ENCODE data around the gene KRTAP5-1. TPM values are rescaled to one million over a fixed set of nuclear protein-coding genes. Genes with fewer than 3 reads are reported as not detected.
A peak's percentile ranks its signal among the peaks of the same experiment; 100 is the strongest.

KRTAP5-1 gene
- total RNA-seq, 1 donor from 2014 or later, result not detected

DNA sequence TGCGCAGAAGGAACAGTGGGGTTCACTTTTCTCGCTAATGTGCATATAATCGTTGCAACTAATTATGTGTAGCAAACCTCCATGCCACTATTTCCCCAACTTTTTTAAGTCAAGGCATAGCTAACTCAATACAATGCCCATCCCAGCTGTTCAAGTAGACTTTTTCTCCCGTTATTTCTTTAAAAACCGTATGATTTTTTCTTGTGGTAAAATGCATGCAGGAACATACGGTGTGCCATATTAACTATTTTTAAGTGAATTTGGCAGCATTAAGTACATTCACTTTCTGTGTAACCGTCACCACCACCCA is 10.2 kb downstream of the KRTAP5-1 start:
- H3K27ac Mint-ChIP-seq (ENCODE audit: unreplicated experiment), result no peak overlapping the region
- no peak for DNase-seq (ENCODE audit: low spot score)
- H3K4me3 Mint-ChIP-seq (ENCODE audit: unreplicated experiment), result no peak overlapping the region
- H3K9me3 Mint-ChIP-seq (ENCODE audit: low read depth), result peaks cover 8% of the 10 kb centered on the region
- no peaks in the 10 kb centered on the region for H3K27me3 Mint-ChIP-seq (ENCODE audit: low read depth)
- TF ChIP-seq, protein P1, sequence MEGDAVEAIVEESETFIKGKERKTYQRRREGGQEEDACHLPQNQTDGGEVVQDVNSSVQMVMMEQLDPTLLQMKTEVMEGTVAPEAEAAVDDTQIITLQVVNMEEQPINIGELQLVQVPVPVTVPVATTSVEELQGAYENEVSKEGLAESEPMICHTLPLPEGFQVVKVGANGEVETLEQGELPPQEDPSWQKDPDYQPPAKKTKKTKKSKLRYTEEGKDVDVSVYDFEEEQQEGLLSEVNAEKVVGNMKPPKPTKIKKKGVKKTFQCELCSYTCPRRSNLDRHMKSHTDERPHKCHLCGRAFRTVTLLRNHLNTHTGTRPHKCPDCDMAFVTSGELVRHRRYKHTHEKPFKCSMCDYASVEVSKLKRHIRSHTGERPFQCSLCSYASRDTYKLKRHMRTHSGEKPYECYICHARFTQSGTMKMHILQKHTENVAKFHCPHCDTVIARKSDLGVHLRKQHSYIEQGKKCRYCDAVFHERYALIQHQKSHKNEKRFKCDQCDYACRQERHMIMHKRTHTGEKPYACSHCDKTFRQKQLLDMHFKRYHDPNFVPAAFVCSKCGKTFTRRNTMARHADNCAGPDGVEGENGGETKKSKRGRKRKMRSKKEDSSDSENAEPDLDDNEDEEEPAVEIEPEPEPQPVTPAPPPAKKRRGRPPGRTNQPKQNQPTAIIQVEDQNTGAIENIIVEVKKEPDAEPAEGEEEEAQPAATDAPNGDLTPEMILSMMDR (IDR thresholded peaks at IDR 0.05), result peak; percentile 53
- peaks cover 20% of the 10 kb centered on the region for H3K4me1 Mint-ChIP-seq (ENCODE audit: low read depth)
- peaks cover 5% of the 10 kb centered on the region for H3K36me3 Mint-ChIP-seq (ENCODE audit: low read depth)

DNA sequence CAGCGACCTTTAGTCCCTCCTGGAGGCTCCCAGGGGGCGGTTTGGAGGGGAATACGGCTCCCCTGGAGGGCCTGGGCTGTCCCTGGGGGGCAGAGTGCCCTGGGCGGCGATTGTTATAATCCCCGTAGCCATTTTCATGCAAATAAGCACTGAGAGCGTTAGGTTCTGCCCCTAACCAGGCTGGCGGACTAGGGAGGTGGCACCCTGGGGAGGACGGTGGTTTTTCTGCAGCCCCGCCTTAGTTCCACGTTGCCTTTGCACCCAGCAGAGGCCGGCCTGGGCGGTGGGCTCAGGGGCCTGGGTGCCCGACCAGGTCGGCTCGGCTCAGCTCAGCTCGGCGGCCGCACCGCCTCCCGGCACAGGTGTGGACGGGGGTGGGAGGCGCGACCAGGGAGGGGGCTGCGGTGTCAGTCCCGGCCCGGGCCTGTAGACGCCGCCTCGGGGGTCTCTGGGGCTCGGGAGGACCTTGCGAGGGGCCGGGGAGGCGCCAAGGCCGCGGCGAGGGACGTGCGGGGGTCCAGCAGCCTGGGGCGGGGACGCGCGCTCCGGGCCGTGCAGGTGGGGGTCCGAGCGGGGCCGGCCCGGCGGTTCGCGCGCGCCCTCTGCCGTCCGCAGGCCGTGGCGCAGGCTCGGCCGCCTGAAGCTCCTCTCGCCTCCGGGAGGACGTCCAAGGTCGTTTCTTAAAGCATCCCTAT is 10.7 kb downstream of the KRTAP5-1 start:
- TF ChIP-seq, protein P1 (IDR thresholded peaks at IDR 0.05), result peak; percentile 86
- peak overlapping the region; percentile 64 for H3K4me3 Mint-ChIP-seq (ENCODE audit: unreplicated experiment)
- H3K27ac Mint-ChIP-seq (ENCODE audit: unreplicated experiment), result no peak overlapping the region
- H3K27me3 Mint-ChIP-seq (ENCODE audit: low read depth), result no peaks in the 10 kb centered on the region
- peaks cover 25% of the 10 kb centered on the region for H3K4me1 Mint-ChIP-seq (ENCODE audit: low read depth)
- peak; percentile 86 for DNase-seq (ENCODE audit: low spot score)
- H3K36me3 Mint-ChIP-seq (ENCODE audit: low read depth), result peaks cover 5% of the 10 kb centered on the region
- peaks cover 8% of the 10 kb centered on the region for H3K9me3 Mint-ChIP-seq (ENCODE audit: low read depth)

DNA sequence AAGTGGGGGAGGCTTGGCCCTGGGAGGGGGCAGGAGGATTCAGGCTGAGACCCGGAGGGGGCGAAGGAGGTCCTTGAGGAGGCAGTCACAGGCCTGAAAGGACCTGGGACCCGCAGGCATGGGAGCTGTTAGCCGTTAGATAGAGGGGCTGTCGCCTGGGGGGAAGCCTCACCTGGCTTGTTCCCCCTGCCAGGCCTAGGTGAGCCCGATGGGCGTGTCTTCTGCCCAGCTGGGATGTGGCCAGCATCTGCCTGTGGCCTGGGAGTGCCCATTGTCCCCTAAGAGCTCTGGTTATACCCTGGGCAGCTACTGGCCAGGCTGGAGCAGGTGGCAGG is 11.2 kb downstream of the KRTAP5-1 start:
- H3K27ac Mint-ChIP-seq (ENCODE audit: unreplicated experiment), result no peak overlapping the region
- peaks cover 28% of the 10 kb centered on the region for H3K4me1 Mint-ChIP-seq (ENCODE audit: low read depth)
- H3K27me3 Mint-ChIP-seq (ENCODE audit: low read depth), result no peaks in the 10 kb centered on the region
- peaks cover 7% of the 10 kb centered on the region for H3K9me3 Mint-ChIP-seq (ENCODE audit: low read depth)
- DNase-seq (ENCODE audit: low spot score), result no peak
- TF ChIP-seq, protein P1 (IDR thresholded peaks at IDR 0.05), result no peak
- peaks cover 5% of the 10 kb centered on the region for H3K36me3 Mint-ChIP-seq (ENCODE audit: low read depth)
- H3K4me3 Mint-ChIP-seq (ENCODE audit: unreplicated experiment), result peak overlapping the region; percentile 64

DNA sequence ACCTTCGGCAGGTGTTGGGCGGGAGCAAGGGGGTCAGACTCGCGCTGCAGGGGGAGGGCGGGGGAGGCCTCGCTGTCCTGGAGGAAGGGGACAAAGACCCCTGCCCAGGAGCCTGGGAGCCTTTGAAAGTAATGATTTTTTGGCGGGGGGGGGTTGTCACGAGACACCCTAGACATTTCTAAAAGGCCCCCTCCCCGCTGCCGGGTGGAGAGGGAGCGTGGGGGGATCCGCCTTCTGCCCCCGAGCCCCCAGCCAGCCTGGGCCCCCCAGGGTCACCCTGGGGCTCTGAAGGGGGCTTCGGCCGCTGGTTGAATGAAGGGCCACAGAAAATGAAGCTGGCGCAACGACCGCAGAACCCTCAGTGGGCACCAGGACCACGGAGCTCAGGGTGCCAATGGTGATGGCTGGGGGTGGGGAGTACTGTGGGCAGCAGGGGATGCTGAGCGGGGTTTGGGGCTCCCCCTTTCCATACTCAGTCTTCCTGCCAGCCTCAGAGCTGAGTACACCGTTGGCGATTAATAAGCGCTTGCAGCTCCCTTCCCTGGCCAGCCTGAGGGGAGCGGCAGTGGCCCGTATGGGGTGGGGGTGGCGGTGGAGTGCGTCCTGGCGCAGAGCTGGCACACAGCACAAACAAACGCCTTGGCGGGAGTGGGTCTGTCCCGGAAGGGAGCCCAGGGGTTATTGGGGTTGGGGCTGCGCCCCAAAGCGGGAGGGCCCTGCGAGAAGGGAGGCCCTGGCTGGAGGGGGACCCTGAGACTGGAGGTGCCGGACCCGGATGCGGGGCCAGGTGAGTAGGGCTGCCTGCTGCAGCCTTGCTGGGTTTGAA is 11.8 kb downstream of the KRTAP5-1 start:
- peak overlapping the region; percentile 64 for H3K4me3 Mint-ChIP-seq (ENCODE audit: unreplicated experiment)
- peaks cover 28% of the 10 kb centered on the region for H3K4me1 Mint-ChIP-seq (ENCODE audit: low read depth)
- TF ChIP-seq, protein P1 (IDR thresholded peaks at IDR 0.05), result no peak
- peaks cover 3% of the 10 kb centered on the region for H3K9me3 Mint-ChIP-seq (ENCODE audit: low read depth)
- H3K27me3 Mint-ChIP-seq (ENCODE audit: low read depth), result no peaks in the 10 kb centered on the region
- no peak overlapping the region for H3K27ac Mint-ChIP-seq (ENCODE audit: unreplicated experiment)
- DNase-seq (ENCODE audit: low spot score), result peak; percentile 79
- peaks cover 3% of the 10 kb centered on the region for H3K36me3 Mint-ChIP-seq (ENCODE audit: low read depth)

DNA sequence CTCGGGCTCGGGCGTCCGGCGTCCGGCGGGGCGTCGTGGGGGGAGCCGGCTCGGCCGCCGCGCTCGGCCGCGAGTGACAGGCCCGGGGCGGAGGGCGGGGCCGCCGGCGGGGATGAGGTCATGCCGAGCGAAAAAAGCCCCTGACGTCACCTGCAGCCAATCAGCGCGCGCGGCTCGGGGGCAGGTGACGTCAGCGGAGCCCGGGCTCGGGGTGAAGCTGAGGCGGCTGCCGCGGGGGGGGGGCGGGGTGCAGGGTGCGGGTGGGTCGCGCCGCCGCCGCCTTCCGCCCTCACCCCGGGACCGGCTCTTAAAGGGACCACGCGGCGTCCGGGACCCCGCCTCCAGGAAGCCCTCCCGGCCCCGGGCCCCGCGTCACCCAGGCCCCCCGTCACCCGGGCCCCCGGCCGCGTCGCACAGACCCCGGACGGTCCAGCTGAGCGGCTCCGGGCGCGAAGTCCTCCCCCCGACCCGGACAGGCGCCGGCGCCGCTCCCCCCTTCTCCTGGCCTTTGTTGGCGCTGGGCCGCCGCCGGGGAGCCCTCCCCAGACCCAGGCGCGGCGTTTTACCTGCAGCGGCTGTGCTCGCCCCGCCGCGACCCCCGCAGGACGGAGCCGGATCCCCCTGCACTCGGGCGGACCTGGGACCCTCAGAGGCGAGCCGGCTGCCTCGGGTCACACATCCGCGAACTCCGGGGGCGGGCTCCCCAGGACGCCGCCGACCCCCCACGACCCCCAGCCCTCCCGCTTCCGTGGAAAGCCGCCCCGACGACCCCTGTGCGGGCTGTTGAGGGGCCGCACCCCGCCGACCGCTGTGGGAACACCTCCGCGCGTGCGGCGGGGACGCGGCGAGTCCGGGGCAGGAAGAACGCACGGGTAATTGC is 12.6 kb downstream of the KRTAP5-1 start, which contains the start of gene DUSP8:
Gene DUSP8, minus strand, starts transcription at position 75 of the 880 bp plus-strand sequence. CDS start 6,445 bp downstream, outside the sequence.
- H3K27ac Mint-ChIP-seq (ENCODE audit: unreplicated experiment), result no peak within 1 kb of the TSS
- DNase-seq (ENCODE audit: low spot score), result no peak
- H3K36me3 Mint-ChIP-seq (ENCODE audit: low read depth), result no peaks in the 10 kb centered on the region
- H3K9me3 Mint-ChIP-seq (ENCODE audit: low read depth), result no peaks in the 10 kb centered on the region
- no peaks in the 10 kb centered on the region for H3K27me3 Mint-ChIP-seq (ENCODE audit: low read depth)
- TF ChIP-seq, protein P1 (IDR thresholded peaks at IDR 0.05), result no peak
- peaks cover 28% of the 10 kb centered on the region for H3K4me1 Mint-ChIP-seq (ENCODE audit: low read depth)
- H3K4me3 Mint-ChIP-seq (ENCODE audit: unreplicated experiment), result peak within 1 kb of the TSS; percentile 70

Data from chondrocyte (in vitro differentiated cells).